Stimulated activated CD4-positive, alpha-beta T cell treated with anti-CD3 and anti-CD28 coated beads, Interleukin-4, amount 100 ng/mL, for 24 hours (primary cell): ENCODE data around the gene SELENOF.

Source experiments
- DNase-seq: peaks from one replicate; pipeline ENCODE4 v3.0.0-alpha.2; 2020

SELENOF gene

DNA sequence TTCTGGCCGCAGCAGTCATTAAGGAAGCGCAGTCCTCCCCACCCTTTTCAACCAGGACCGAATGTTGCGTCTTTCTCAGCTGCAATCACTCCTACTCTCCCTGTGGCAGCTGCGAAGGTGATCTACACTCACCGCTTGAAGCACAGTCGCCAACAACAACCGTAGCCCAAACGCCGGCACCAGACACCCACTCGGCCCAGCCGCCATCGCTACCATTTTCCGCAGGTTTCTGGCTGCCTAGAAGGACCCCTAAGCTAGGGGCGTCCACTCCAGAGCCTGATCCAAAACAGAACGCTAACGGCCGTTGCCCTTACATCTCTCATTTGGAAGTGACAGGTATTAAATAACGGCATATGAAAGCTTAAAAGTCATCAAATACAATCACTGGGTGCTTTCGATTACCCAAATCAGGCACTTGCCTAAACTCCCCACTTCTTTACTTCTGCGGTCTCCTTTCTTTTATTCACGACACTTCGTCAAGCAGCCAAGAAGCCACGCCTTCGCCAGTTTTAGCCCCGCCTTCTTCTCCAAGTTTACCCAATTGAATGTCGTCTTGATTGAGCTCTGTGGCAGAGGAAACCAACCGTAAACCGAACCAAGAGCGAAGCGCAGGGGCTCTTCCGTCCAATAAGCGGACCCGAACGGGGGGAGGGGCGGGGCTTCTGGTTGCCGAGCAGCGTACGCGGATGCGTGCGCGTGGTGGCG, at the start of gene SELENOF:
Gene SELENOF (minus strand): TSS at position 231 of the 705 bp plus-strand sequence. CDS start 15 bp downstream, at position 216.
- DNase-seq: peak; percentile 99

DNA sequence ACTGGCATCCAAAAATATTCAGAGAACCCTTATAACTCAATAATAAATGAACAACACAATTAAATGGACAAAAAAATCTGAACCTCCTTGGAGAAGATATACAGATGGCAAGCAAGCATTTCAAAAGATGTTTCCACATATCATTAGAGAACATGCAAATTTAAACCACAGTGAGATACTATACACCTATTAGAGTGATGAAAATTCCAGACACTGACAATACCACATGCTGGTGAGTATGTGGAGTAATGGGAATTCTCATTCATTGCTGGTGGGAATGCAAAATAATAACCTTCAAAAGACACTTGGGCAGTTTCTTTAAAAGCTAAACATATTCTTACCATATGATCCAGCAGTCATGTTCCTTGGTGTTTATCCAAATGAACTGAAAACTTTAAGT, 46.6 kb upstream of the SELENOF start:
- DNase-seq: no peak

DNA sequence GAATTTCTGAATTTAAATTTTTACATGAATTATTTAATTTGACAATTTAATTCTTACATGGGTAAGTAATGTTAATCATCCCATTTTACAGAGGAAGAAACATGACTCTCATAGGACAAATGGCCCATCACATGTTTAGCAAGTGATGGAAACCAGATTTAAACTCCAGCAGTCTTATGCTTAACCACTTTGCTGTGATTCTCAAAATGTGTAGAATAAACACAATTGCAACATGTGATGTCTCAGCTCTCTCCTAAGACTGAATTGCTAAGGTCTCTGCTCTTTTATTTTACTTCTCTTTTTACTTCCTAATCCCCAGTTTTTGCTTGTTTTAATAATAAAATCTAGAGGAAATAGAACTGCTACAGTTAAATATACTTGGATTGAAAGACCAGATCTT, 43.3 kb upstream of the SELENOF start:
- no peak for DNase-seq

- no peak for DNase-seq
These were observed 42.3 kb upstream of the SELENOF start for GRCh38 chr1:86956221-86956620.

GRCh38 chr1:86955678-86956077, 41.8 kb upstream of the SELENOF start:
- no peak for DNase-seq

GRCh38 chr1:86953167-86953566, 39.2 kb upstream of the SELENOF start:
- DNase-seq: no peak

DNA sequence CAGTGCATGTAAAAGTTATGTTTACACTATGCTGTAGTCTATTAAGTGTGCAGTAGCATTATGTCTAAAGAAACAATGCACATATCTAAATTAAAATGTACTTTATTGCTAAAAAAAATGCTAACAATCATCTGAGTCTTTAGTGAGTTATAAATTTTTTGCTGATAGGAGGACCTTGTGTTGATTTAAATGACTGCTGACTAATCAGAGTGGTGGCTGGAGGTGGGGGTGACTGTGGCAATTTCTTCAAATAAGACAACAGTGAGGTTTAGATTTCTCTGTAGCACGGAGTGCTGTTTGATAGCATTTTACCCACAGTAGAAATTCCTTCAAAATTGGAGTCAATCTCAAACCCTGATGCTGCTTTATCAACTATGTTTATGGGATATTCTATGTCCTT, 37.5 kb upstream of the SELENOF start:
- DNase-seq: no peak

- no peak for DNase-seq
These were observed 36.9 kb upstream of the SELENOF start for GRCh38 chr1:86950712-86951419.

DNA sequence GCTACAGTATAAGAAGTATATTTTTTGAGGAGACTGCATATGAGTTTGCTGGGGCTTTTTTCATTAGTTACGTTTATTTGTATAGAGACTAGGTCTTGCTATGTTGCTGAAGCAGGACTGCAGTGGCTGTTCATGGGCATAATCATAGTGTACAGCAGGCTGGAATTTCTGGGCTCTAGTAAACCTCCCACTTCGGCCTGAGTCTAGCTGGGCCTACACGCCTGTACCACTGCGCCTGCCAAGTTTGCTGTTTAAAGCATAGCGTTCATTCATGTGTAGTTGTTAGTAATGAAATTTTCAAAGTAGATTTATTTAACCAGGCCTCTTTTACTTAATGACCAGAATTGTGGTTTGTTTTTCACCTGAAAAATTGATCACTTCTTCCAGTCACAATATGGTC, 34.3 kb upstream of the SELENOF start:
- no peak for DNase-seq

- DNase-seq: no peak
These were observed 28.8 kb upstream of the SELENOF start for GRCh38 chr1:86942743-86943142.

- DNase-seq: no peak
These were observed 28.1 kb upstream of the SELENOF start for GRCh38 chr1:86942042-86942441.

- no peak for DNase-seq
These were observed 26.7 kb upstream of the SELENOF start for GRCh38 chr1:86940599-86940998.

GRCh38 chr1:86939406-86939805, 25.5 kb upstream of the SELENOF start:
- DNase-seq: no peak

- DNase-seq: no peak
These were observed 24.9 kb upstream of the SELENOF start for GRCh38 chr1:86938855-86939254.

DNA sequence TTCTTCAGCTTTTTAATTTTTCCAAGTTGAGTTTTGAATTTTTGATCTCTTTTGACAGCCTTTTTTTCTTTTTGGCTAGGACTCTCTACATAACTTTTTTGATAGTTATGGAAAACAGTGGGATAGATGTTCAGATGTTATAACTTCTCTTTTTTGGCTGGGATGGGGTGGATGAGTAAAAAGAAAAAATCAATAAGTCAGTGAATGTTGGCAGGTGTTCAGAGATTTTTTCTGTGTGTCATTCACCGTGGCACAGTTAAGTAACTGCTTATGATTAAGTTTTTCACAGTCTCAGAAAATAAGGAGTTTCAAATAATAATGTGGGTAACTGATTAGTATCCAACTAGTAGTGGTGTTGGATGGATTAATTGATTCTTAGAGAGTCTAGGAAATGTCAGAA, 24.5 kb upstream of the SELENOF start:
- no peak for DNase-seq

DNA sequence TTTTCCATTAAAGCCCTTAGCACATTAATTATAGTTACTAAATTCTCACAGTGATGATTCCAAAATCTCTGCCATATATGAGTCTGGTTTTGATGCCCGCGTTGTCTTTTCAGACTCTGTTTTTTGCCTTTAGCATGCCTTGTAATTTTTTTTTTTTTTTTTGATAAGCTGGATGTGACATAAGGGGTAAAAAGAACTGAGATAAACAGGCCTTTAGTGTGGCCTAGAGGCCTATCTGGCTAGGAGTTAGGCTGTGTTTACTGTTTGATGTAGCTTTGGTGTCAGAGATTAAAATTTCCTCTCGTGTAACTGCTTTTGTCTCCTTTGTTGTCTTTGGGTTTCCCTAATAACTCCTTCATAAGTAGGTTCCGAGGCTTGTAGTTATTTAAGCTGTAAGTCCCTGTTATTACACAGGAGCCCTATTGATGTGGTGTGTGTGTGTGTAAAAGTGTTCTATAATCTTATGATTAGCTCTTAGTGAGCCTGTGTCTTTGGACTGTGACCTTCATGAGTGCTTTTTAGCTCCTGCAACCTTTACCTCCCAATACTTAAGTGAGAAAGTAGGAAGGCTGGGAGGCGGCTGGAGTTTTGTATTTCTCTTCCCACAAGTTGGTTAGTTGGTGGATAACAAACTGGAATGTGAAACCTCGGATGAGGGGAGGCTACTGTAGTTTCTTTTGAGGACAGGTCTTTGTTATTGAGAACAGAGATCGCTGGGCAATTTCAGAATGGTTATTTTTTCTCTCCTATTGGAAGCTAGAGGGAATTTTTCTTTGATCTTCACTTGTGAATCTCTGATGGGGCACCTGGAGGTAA, 19.8 kb upstream of the SELENOF start:
- DNase-seq: no peak

DNA sequence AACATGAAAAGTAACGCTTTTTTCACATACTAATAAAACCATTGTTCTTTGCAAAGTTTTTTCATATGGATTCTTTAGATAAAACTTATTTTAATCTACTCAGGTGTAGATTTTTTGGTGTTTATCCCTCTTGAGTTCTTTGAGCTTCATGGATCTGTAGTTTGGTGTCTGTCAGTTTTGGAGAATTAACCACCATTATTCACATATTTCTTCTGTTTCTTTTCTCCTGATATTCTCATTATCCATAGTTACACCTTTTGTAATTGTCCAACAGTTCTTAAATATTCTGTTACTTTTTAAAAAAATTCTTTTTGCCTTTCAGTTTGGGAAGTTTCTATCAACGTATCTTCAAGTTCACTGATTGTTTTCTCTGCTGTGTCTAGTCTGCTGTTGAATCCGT, 19.1 kb upstream of the SELENOF start:
- no peak for DNase-seq

DNA sequence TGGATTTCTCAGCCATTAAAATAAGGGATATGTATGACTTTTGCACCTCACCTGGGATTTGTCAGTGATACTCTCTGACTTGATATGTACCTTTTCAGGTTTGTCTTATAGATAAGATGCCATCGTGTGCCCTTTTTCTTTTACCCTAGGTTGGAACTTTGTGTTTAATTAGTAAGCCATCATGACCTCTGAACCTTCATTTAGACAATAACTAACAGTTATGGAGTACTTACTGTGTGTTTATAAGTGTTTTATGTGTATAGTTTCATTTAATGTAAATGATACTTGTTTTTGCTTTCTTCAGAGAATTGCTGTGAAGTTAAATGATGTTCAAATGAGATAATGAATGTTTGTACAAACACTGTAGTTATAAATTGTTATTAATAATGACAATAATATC, 14.9 kb upstream of the SELENOF start:
- no peak for DNase-seq

DNA sequence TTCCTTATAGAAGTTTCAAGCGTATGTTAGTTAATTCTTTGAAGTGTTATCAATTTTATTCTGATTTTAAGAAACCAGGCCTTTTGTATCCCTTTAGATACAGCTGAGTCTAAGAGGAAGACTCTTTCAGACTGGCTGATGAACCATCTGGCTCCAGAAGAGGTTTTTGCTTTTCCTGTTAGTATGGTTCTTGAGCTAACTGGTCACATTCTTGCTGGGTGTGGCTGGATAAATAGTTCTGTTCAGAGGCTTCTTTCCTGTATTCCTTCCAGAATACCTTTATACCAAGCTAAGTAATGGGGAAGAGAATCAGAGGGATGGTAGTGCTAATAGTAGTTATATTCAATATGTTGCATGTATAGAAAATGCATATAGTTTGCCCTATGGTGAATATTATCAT, 13.0 kb upstream of the SELENOF start:
- DNase-seq: no peak

DNA sequence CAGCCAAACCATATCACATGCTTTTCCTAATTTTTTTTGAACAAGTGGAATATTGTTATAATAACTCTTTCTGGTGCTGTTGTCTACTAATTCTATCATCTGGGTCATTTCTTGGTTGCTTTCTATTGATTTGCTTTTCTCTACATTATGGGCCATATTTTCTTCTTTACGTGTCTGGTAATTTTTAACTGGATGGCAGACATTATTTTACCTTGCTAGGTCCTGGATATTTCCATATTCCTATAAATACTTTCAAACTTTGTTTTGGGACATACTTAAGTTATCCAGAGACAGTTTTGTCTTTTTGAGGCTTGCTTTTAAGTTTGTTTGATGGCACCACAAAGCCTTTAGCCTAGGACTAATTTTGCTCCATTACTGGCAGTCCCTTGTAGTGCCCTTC, 11.8 kb upstream of the SELENOF start:
- DNase-seq: no peak

- DNase-seq: no peak
These were observed 10.5 kb upstream of the SELENOF start for GRCh38 chr1:86924324-86924960.

DNA sequence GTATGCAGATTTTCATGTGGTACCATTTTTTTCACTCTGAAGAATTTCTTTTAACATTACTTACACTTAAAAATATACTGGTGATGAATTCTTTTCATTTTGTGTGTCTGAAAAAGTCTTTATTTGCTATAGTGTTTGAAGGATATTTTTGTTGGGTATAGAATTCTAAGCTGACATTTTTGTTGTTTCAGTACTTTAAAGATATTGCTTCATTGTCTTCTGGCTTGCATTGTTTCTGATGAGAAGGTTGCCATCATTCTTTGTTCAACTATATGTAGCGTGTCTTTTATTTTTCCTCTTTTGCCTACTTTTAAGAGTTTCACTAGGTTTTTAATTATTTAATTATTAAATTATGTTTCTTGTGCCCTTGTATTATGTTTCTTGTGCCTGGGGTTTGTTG, 8.5 kb upstream of the SELENOF start:
- no peak for DNase-seq

DNA sequence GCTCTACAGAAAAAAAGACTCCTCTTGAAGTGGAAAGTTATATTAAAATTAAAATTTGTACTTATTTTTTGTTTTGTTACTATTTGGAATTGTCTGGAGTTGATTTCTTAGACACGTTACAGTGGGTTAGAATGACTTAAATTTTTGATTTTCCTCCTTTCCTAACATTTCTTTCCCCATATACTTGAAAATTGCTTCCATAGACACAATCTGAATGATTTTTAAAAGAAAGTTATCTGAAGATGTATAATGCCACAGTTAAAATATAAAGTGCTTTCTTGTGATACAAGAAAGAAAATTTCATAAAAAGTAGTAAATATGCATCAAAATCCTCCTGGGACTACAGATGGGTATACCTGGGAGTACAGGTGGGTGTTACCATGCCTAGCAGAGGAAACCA, 2.8 kb upstream of the SELENOF start:
- no peak for DNase-seq
